Tibial artery (tissue), 4 donors: ENCODE results near the gene FAM184B.

Experiments used
- DNase-seq, 2 donors: peaks; one replicate each; pipeline ENCODE4 v3.0.0-alpha.2; 2019
- H3K27ac ChIP-seq, 2 donors: fragments of 200-600 bp; sonication (generic) in 1 of 2; 1 replicate in 1 of 2; 2 replicates in 1 of 2; pipeline ENCODE4 v1.5.1; 2018 to 2019; ENCODE audit warnings: mild to moderate bottlenecking in 1 of 2
- H3K27me3 ChIP-seq, 2 donors: fragments of 200-600 bp; sonication (generic) in 1 of 2; one replicate each; pipeline versions ENCODE4 v1.5.1 to v1.6.0; 2016 to 2019
- H3K36me3 ChIP-seq, 3 donors: fragments of 200-600 bp; sonication (generic) in 2 of 3; one replicate each; pipeline ENCODE4 v1.5.1; 2016 to 2019; ENCODE audit warnings: mild to moderate bottlenecking in 2 of 3
- H3K4me1 ChIP-seq, 4 donors: fragments of 200-600 bp; sonication (generic) in 2 of 4; 1 replicate in 3 of 4; 2 replicates in 1 of 4; pipeline ENCODE4 v1.5.1; 2016 to 2019
- H3K4me3 ChIP-seq, 2 donors: fragments of 200-600 bp; sonication (generic) in 1 of 2; 1 replicate in 1 of 2; 2 replicates in 1 of 2; pipeline ENCODE4 v1.5.1; 2018 to 2019; ENCODE audit warnings: mild to moderate bottlenecking in 2 of 2
- H3K9me3 ChIP-seq, 3 donors: fragments of 200-600 bp; sonication (generic) in 1 of 3; one replicate each; pipeline ENCODE4 v1.5.1; 2016 to 2019
- intact Hi-C: fragments of 100-400 bp; cut with DNase I; formaldehyde crosslinking; loops from one replicate; pipeline ENCODE4 v1.15.0; 2023; ENCODE audit warnings: low total_unique reads
- TF ChIP-seq, protein P1 (sequence below), 2 experiments: fragments of 200-600 bp in 1 of 2; fragments of 450-650 bp in 1 of 2; IDR thresholded peaks; one replicate each; pipeline ENCODE4 v1.5.1; 2017 to 2019; ENCODE audit warnings: antibody characterized with exemption in 2 of 2, mild to moderate bottlenecking in 1 of 2, moderate library complexity in 1 of 2

The FAM184B gene

DNA sequence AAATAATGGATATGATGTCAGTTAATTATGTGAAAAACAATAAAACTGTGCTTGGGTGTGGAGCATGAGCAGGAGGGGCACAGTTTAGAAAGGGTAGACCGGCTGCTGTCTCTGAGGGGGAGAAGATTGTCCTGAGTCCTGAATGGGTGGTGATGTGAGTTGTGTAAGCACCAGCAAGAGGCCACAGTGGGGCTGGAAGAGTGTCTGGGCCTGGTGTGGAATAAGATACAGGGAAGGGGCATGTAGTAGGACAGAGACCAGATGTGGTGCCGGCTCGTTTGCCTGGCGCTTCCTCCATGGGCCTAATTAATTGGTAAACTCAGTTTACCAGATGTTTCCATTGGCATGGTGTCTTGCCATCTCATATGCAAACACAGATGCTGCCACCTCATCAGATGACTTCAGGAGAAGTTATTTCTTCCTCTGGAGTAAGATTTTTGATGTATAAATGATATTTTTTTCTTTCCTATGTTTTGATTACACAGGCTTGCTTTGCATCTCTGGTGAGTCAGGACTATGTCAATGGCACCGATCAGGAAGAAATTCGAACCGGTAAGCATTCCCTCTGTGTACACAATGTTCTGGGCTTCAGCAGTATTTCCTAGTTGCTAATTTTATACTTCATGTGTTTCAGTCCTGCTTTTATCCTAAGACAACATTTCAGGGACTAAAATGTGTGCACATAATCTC, 161.9 kb downstream of the FAM184B start:
- H3K27ac ChIP-seq = no peak overlapping the region
- intact Hi-C loops = loop anchor here (10.0 kb wide), 1 partner anchor 185 kb away; no protein-coding TSS in a partner anchor
- no peaks in the 10 kb centered on the region for H3K27me3 ChIP-seq
- TF ChIP-seq, protein P1, sequence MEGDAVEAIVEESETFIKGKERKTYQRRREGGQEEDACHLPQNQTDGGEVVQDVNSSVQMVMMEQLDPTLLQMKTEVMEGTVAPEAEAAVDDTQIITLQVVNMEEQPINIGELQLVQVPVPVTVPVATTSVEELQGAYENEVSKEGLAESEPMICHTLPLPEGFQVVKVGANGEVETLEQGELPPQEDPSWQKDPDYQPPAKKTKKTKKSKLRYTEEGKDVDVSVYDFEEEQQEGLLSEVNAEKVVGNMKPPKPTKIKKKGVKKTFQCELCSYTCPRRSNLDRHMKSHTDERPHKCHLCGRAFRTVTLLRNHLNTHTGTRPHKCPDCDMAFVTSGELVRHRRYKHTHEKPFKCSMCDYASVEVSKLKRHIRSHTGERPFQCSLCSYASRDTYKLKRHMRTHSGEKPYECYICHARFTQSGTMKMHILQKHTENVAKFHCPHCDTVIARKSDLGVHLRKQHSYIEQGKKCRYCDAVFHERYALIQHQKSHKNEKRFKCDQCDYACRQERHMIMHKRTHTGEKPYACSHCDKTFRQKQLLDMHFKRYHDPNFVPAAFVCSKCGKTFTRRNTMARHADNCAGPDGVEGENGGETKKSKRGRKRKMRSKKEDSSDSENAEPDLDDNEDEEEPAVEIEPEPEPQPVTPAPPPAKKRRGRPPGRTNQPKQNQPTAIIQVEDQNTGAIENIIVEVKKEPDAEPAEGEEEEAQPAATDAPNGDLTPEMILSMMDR (IDR thresholded peaks at IDR 0.05) = no peak
- DNase-seq = no peak
- no peak overlapping the region for H3K4me3 ChIP-seq
- peaks cover 0 to 46% (median 32%) of the 10 kb centered on the region in 4 donors for H3K4me1 ChIP-seq
- H3K36me3 ChIP-seq = peaks cover 44 to 72% (median 57%) of the 10 kb centered on the region in 3 donors
- H3K9me3 ChIP-seq = no peaks in the 10 kb centered on the region

DNA sequence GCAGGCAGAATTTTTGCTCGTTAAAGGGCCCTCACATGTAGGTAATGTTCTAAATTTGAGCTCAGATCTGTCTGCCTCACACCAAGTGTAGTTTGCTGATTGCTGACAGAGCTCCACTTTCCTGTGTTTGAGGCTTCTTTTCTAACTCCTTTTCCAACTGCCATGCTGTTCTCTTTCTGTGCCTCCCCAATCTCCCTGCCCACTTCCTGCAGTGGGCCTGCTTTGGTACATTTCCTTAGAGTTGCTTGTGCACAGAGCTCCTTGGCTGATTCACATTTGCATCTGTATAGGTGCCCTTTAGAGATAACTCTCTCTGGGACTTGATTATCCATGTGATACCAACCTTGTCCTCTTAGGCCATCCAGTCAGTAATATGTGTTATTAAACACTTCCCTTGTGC, 162.5 kb downstream of the FAM184B start:
- Histone ChIP-seq H3K27ac (no peak overlapping the region), H3K36me3 (peaks cover 38 to 65% (median 51%) of the 10 kb centered on the region in 3 donors), H3K4me1 (peaks cover 0 to 46% (median 32%) of the 10 kb centered on the region in 4 donors), H3K4me3 (no peak overlapping the region), H3K27me3 (no peaks in the 10 kb centered on the region), H3K9me3 (no peaks in the 10 kb centered on the region)
- TF ChIP-seq, protein P1 (IDR thresholded peaks at IDR 0.05) = no peak
- intact Hi-C loops = loop anchor here (10.0 kb wide), 1 partner anchor 186 kb away; no protein-coding TSS in a partner anchor
- no peak for DNase-seq

DNA sequence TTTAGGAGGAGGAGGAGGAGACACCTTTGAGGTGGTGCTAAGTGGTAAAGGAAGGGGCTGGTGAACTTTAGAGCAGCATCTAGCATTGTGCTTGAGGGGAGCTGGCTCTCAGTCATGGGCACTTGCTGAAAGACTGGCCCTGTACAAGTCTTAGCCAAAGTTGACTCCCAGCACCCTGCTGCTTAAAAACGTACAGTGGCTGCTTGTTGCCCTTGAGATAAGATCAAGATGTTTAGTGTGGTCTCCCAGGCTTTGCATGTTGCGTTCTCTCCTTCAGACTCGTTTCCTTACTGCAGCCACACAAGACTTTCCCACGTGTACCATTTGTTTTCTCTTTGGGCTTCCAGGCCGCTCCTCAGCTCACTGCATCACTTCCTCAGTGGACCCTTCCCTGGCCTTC, 165.1 kb downstream of the FAM184B start:
- H3K27ac ChIP-seq = no peak overlapping the region
- intact Hi-C loops = loop anchor here (10.0 kb wide), 1 partner anchor 189 kb away; no protein-coding TSS in a partner anchor
- peaks cover 0 to 51% (median 34%) of the 10 kb centered on the region in 4 donors for H3K4me1 ChIP-seq

DNA sequence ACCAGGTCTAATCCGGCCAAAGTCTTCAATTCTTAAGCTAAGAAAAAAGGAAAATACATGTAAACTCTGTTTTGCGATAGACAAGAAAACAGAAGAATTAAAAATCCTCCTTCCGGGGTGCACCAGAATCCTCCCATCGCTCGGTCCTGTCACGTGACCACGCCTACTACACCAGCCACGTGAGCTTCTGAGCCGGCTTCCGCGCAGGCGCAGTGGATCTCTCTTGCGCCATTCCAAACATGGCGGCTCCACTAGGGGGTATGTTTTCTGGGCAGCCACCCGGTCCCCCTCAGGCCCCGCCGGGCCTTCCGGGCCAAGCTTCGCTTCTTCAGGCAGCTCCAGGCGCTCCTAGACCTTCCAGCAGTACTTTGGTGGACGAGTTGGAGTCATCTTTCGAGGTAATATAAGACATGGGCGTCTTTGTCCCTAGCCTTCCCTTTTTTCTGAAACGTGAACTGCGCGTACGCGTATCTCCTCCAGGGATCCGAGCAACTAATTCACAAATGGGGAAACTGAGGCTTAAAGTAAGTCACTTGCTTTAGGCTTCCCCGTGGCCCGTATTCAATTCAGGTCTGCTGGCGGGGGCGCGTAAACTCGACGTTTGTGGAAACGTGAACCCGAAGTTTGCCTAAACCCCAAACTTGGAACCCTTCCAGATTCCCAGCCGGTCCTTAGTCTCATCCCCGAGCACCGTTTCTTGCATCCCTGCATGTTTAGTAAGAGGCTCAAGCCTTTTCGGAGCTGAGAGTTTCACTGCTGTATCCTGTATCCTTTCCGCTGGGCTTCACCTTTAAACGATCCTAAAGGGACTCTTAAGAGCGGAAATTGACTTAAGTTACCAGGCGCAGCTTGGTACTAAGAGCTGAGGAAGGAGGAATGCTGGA, 166.8 kb downstream of the FAM184B start, which contains the start of gene MED28:
Gene MED28, plus strand, starts transcription at position 226 of the 884 bp plus-strand sequence. Its CDS starts 14 bp downstream, at position 240.
- TF ChIP-seq, protein P1 (IDR thresholded peaks at IDR 0.05) = peak in 1 of 2 experiments; percentile 36
- Histone ChIP-seq H3K4me1 (peaks cover 0 to 49% (median 34%) of the 10 kb centered on the region in 4 donors), H3K4me3 (peak within 1 kb of the TSS; percentile 79 to 87), H3K9me3 (no peaks in the 10 kb centered on the region), H3K27me3 (no peaks in the 10 kb centered on the region), H3K27ac (peak within 1 kb of the TSS; percentile 82 to 88), H3K36me3 (peaks cover 0 to 23% (median 14%) of the 10 kb centered on the region in 3 donors)
- peak; percentile 97 to 98 for DNase-seq
- intact Hi-C loops = loop anchor here (5.0 to 10.0 kb wide), 2 partner anchors 37 to 190 kb away; partner anchors contain the start of gene LAP3

More for the DNA sequence above, 165.1 kb downstream of the FAM184B start:
- Histone ChIP-seq H3K36me3 (peaks cover 11 to 39% (median 26%) of the 10 kb centered on the region in 3 donors), H3K27me3 (no peaks in the 10 kb centered on the region), H3K4me3 (peak overlapping the region in 1 of 2 donors; percentile 87), H3K9me3 (no peaks in the 10 kb centered on the region)
- TF ChIP-seq, protein P1 (IDR thresholded peaks at IDR 0.05) = no peak
- DNase-seq = no peak

DNA sequence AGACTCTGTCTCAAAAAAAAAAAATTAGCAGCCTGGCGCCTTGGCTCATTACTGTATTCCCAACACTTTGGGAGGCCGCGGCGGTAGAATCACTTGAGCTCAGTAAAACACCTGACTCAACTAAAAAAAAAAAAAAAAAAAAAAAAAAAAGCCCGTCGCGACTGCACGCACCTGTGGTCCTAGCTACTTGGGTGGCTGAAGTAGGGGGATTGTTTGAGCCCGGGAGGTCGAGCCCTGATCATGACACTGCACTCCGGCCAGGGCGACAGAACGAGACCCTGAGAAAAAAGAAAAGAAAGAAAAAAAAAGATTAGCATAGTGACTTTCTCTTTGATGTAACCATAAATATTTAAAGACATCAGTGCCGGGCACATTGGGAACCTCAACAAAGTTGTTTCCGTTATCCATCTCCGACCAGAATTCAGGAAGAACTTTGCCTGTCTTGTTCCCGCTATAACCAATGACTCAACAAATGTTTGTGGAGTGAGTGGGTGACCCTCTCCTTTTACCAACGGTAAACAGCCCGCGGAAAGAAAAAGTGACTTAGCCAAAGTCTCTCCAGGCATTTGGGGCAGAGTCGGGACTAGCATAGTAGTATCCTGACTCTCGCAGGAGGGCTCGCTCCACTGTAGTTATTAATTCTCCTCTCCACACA, 167.5 kb downstream of the FAM184B start:
- H3K36me3 ChIP-seq = peaks cover 0 to 16% (median 8%) of the 10 kb centered on the region in 3 donors
- H3K4me1 ChIP-seq = peaks cover 0 to 42% (median 28%) of the 10 kb centered on the region in 4 donors
- peak in 1 of 2 donors; percentile 40 for DNase-seq
- TF ChIP-seq, protein P1 (IDR thresholded peaks at IDR 0.05) = no peak
- H3K27ac ChIP-seq = peak overlapping the region; percentile 82 to 88
- H3K27me3 ChIP-seq = no peaks in the 10 kb centered on the region
- no peaks in the 10 kb centered on the region for H3K9me3 ChIP-seq
- H3K4me3 ChIP-seq = peak overlapping the region; percentile 79 to 87
- intact Hi-C loops = loop anchor here (5.0 to 10.0 kb wide), 2 partner anchors 37 to 191 kb away; partner anchors contain the start of gene LAP3
